Measurements from ENCODE around the gene LRRC56. TPM values are rescaled to one million over a fixed set of nuclear protein-coding genes. Genes with fewer than 3 reads are reported as not detected.

The LRRC56 gene
- total RNA-seq, 4 donors from 2014 or later, result 0.38 TPM; not detected in 3

GRCh38 chr11:574632-575312 is 37.4 kb downstream of the LRRC56 start:
- TF ChIP-seq, protein P1, sequence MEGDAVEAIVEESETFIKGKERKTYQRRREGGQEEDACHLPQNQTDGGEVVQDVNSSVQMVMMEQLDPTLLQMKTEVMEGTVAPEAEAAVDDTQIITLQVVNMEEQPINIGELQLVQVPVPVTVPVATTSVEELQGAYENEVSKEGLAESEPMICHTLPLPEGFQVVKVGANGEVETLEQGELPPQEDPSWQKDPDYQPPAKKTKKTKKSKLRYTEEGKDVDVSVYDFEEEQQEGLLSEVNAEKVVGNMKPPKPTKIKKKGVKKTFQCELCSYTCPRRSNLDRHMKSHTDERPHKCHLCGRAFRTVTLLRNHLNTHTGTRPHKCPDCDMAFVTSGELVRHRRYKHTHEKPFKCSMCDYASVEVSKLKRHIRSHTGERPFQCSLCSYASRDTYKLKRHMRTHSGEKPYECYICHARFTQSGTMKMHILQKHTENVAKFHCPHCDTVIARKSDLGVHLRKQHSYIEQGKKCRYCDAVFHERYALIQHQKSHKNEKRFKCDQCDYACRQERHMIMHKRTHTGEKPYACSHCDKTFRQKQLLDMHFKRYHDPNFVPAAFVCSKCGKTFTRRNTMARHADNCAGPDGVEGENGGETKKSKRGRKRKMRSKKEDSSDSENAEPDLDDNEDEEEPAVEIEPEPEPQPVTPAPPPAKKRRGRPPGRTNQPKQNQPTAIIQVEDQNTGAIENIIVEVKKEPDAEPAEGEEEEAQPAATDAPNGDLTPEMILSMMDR (IDR thresholded peaks at IDR 0.05; ENCODE audit: low read depth), result no peak

DNA sequence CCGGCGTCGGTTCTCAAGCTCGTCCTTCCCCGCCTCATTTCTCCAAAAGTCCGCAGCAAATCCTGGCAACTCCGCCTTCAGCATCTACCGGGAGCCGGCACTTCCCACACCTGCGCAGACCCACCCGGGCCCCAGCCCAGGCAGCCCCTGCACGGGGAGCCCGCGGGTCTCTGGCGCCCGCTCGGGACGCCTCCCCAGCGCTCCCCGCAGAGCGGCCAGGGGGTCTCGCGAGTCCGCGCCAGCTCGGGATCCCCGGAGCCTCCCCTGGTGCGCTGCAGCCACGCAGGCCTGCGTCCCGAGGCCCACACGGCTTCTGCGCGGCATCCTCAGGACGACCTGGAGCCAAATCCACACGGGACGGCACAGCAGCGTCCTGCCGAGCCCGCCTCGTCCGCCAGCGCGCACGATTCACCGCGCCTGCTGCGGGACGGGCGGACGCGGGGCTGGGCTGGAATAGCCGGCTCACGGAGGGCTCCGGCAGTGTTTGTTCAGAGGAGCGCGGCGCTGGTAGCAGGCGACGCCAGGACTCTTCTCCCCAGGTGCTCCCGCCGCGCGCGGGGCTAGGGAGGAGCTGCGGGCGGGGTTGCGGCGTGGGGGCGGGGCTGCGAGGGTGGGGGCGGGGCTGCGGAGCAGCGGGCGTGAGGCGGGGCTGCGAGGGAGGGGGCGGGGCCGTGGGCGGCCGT is 38.1 kb downstream of the LRRC56 start:
- TF ChIP-seq, protein P1 (IDR thresholded peaks at IDR 0.05; ENCODE audit: low read depth), result no peak

DNA sequence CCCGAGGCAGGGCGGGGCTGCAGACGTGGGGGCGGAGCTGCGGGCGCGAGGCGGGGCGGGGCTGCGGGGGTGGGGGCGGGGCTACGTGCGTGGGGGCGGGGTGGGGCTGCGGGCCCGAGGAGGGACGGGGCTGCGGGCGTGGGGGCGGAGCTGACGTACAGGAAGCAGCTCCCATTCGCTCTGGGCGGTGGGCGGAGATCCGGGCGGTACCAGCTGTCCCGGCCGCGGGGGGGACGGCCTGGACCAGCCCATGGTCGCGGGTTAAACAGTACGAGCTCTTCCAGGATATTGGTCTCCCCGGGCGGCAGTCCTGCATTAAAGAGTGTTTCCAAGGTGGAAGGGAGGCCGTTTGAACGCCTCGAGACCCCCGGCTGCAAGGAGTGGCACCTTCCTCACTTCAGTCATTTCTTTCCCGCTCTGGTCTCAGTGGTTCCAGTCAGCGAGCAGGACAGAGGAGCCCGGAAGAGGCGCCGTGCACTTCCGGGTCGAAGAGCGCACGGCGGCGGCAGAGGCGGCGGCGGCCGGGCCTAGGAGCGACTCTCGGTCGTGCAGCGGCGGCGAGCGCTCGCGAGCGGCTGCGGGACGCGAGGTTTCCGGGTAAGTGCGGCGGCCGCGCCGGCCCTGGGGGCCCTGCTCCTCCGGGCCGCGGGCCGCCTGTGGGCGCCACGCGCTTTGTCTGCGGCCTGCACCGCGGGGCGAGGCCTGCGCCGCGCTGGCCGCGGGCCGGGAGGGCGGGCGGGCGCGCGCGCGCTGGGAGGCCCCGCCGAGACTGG is 38.9 kb downstream of the LRRC56 start, which contains the start of gene PHRF1:
Gene PHRF1, plus strand, starts transcription at position 475 of the 773 bp plus-strand sequence. CDS start 5,043 bp downstream, outside the sequence.
- TF ChIP-seq, protein P1 (IDR thresholded peaks at IDR 0.05; ENCODE audit: low read depth), result no peak

GRCh38 chr11:576811-577610 is 39.7 kb downstream of the LRRC56 start:
- TF ChIP-seq, protein P1 (IDR thresholded peaks at IDR 0.05; ENCODE audit: low read depth), result no peak

DNA sequence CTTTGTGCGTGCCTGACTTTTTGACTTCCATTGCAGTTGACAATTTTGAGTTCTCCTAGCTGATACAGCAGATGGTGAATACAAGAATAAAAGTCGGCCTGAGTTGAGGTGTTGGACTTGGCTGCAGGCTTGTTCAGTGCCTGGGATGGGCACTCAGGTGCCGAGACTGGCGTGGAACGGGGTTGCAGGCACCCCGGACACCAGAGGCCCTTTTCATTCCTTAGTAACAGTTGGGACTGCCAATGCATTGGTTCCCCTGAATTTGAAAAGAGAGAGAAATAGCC is 40.2 kb downstream of the LRRC56 start:
- TF ChIP-seq, protein P1 (IDR thresholded peaks at IDR 0.05; ENCODE audit: low read depth), result no peak

GRCh38 chr11:578276-579035 is 41.1 kb downstream of the LRRC56 start:
- TF ChIP-seq, protein P1 (IDR thresholded peaks at IDR 0.05; ENCODE audit: low read depth), result no peak
